Panc1 (cell line): Measurements from ENCODE around the gene TAT.

Experiments used
- CTCF ChIP-seq: fragments of 450-650 bp; IDR thresholded peaks from 2 replicates; pipeline ENCODE4 v1.5.1; 2017; ENCODE audit warnings: mild to moderate bottlenecking
- POLR2AphosphoS5 ChIP-seq: IDR thresholded peaks from 2 replicates; pipeline ENCODE4 v1.6.1; 2012; ENCODE audit warnings: mild to moderate bottlenecking, low read depth, low read length, moderate library complexity
- SIN3A ChIP-seq: IDR thresholded peaks from 2 replicates; pipeline ENCODE4 v1.6.1; 2012; ENCODE audit warnings: low read depth, mild to moderate bottlenecking, low read length, moderate library complexity, borderline replicate concordance; ENCODE audit not compliant: insufficient read depth
- TCF7L2 ChIP-seq: IDR thresholded peaks from 2 replicates; pipeline ENCODE4 v1.6.1; 2011; ENCODE audit warnings: mild to moderate bottlenecking, low read depth, low read length, inconsistent platforms
- TF ChIP-seq, protein P1 (sequence below), 2 experiments: IDR thresholded peaks; 2 replicates each; pipeline ENCODE4 v1.6.1; 2011 to 2012; ENCODE audit warnings: low read depth in 2 of 2, control low read depth in 1 of 2, low read length in 1 of 2, mild to moderate bottlenecking in 1 of 2, moderate library complexity in 1 of 2; ENCODE audit not compliant: insufficient read depth in 1 of 2

- TF ChIP-seq CTCF = no peak
- no peak for TF ChIP-seq POLR2AphosphoS5
- TF ChIP-seq, protein P1, sequence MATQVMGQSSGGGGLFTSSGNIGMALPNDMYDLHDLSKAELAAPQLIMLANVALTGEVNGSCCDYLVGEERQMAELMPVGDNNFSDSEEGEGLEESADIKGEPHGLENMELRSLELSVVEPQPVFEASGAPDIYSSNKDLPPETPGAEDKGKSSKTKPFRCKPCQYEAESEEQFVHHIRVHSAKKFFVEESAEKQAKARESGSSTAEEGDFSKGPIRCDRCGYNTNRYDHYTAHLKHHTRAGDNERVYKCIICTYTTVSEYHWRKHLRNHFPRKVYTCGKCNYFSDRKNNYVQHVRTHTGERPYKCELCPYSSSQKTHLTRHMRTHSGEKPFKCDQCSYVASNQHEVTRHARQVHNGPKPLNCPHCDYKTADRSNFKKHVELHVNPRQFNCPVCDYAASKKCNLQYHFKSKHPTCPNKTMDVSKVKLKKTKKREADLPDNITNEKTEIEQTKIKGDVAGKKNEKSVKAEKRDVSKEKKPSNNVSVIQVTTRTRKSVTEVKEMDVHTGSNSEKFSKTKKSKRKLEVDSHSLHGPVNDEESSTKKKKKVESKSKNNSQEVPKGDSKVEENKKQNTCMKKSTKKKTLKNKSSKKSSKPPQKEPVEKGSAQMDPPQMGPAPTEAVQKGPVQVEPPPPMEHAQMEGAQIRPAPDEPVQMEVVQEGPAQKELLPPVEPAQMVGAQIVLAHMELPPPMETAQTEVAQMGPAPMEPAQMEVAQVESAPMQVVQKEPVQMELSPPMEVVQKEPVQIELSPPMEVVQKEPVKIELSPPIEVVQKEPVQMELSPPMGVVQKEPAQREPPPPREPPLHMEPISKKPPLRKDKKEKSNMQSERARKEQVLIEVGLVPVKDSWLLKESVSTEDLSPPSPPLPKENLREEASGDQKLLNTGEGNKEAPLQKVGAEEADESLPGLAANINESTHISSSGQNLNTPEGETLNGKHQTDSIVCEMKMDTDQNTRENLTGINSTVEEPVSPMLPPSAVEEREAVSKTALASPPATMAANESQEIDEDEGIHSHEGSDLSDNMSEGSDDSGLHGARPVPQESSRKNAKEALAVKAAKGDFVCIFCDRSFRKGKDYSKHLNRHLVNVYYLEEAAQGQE (IDR thresholded peaks at IDR 0.05; ENCODE audit: insufficient read depth in 1 of 2, low read depth in 2 of 2, low read length in 1 of 2) = no peak
- TF ChIP-seq SIN3A = no peak
- TF ChIP-seq TCF7L2 = no peak
Observed at GRCh38 chr16:71536752-71537499, 40.0 kb downstream of the TAT start.
